Fibroblast of peridontal ligament (primary cell): Measurements from ENCODE around the gene UCN.

ENCODE experiments used
- DNase-seq: peaks from one replicate; pipeline ENCODE4 v3.0.0-alpha.2; 2010; ENCODE audit errors: extremely low read depth

The UCN gene

DNA sequence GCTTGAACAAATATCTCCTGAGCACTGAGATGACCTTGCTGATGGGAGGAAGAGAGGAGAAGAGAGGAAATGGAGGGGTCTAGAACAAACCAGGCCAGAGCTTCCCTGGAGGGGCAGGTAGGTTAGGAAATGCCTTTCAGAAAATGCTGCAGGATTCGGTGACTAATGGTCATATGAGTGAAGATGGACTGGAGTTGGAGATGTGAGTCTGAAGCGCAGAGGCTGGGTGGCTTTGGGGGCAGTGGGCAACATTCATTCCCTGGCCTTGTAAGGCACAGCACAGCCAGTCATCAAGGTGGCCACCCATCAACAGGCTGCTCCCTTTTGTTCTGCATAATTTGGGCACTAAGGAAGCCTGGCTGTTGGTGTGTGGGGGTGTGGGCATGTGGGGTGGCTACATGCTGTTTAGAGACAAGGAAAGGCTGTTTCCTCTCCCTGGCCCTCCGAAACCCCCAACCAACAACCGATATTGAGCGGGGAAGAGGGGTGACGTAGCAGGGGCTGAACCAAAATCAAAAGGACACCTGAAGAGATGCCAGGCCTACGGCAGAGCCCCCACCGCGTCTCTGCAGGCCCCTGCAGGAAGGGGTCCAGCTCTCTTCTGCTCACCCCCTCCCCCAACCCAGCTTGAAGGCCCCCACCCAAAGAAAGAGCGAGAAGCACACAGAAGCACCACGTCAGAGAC lies 46.9 kb downstream of the UCN start:
- DNase-seq, result no peak

- DNase-seq, result no peak
Measured at GRCh38 chr2:27258051-27258450, 50.2 kb downstream of the UCN start.
